HEK293T (cell line): ENCODE results near the gene FAM107B.
"Not testable (repeated sequence)": the region's sequence is repeated elsewhere in the genome, so short reads cannot be mapped to it uniquely, and the experiment has no call there.

Experiments used
- CTCF ChIA-PET: fragments of 350-600 bp; formaldehyde crosslinking; extraction: SDS; loops from one replicate; lab custom pipeline; 2021; ENCODE audit warnings: antibody characterized with exemption, inconsistent platforms; lab: Yijun Ruan, JAX
- POLR2A ChIA-PET: fragments of 350-600 bp; formaldehyde crosslinking; extraction: SDS; loops from one replicate; lab custom pipeline; 2020; ENCODE audit warnings: antibody characterized with exemption, inconsistent platforms; lab: Yijun Ruan, JAX
- DNase-seq: peaks from one replicate; pipeline ENCODE4 v3.0.0; 2012; ENCODE audit warnings: mixed read lengths; ENCODE audit errors: extremely low spot score
- ARNT ChIP-seq: fragments of 450-650 bp; IDR thresholded peaks from 2 replicates; pipeline ENCODE4 v1.6.1; 2017; ENCODE audit warnings: mild to moderate bottlenecking
- BHLHE40 ChIP-seq: fragments of 450-650 bp; IDR thresholded peaks from 2 replicates; pipeline ENCODE4 v1.6.1; 2016; ENCODE audit warnings: mild to moderate bottlenecking, moderate library complexity, borderline replicate concordance
- CTBP1 ChIP-seq: fragments of 450-650 bp; IDR thresholded peaks from 2 replicates; pipeline ENCODE4 v1.6.1; 2016; ENCODE audit warnings: borderline replicate concordance
- ELF4 ChIP-seq: fragments of 450-650 bp; IDR thresholded peaks from 2 replicates; pipeline ENCODE4 v1.6.1; 2017; ENCODE audit warnings: antibody characterized with exemption
- FOXA1 ChIP-seq: fragments of 450-650 bp; IDR thresholded peaks from 2 replicates; pipeline ENCODE4 v1.6.1; 2016; ENCODE audit warnings: mild to moderate bottlenecking
- FOXK2 ChIP-seq: fragments of 450-650 bp; IDR thresholded peaks from 2 replicates; pipeline ENCODE4 v1.6.1; 2016; ENCODE audit warnings: mild to moderate bottlenecking
- FOXM1 ChIP-seq: fragments of 450-650 bp; IDR thresholded peaks from 2 replicates; pipeline ENCODE4 v1.6.1; 2017; ENCODE audit warnings: mild to moderate bottlenecking, borderline replicate concordance
- HDGF ChIP-seq: fragments of 450-650 bp; IDR thresholded peaks from 2 replicates; pipeline ENCODE4 v1.6.1; 2017; ENCODE audit warnings: antibody characterized with exemption, borderline replicate concordance
- L3MBTL2 ChIP-seq: fragments of 450-650 bp; conservative IDR thresholded peaks from 2 replicates; pipeline ENCODE4 v1.6.1; 2016; ENCODE audit warnings: mild to moderate bottlenecking
- LEF1 ChIP-seq: fragments of 450-650 bp; IDR thresholded peaks from 2 replicates; pipeline ENCODE4 v1.6.1; 2017; ENCODE audit warnings: mild to moderate bottlenecking, borderline replicate concordance
- NFRKB ChIP-seq: fragments of 450-650 bp; IDR thresholded peaks from 2 replicates; pipeline ENCODE4 v1.6.1; 2016; ENCODE audit warnings: mild to moderate bottlenecking, moderate library complexity
- SP1 ChIP-seq: fragments of 450-650 bp; IDR thresholded peaks from 2 replicates; pipeline ENCODE4 v1.6.1; 2017
- SUZ12 ChIP-seq: fragments of 450-650 bp; IDR thresholded peaks from 2 replicates; pipeline ENCODE4 v1.6.1; 2016; ENCODE audit warnings: mild to moderate bottlenecking
- TARDBP ChIP-seq: fragments of 450-650 bp; IDR thresholded peaks from 2 replicates; pipeline ENCODE4 v1.6.1; 2016
- ZNF384 ChIP-seq: fragments of 450-650 bp; IDR thresholded peaks from 2 replicates; pipeline ENCODE4 v1.6.1; 2016
- TF ChIP-seq, protein P1 (sequence below): fragments of 450-650 bp; IDR thresholded peaks from 2 replicates; pipeline ENCODE4 v1.6.1; 2016

Gene FAM107B

DNA sequence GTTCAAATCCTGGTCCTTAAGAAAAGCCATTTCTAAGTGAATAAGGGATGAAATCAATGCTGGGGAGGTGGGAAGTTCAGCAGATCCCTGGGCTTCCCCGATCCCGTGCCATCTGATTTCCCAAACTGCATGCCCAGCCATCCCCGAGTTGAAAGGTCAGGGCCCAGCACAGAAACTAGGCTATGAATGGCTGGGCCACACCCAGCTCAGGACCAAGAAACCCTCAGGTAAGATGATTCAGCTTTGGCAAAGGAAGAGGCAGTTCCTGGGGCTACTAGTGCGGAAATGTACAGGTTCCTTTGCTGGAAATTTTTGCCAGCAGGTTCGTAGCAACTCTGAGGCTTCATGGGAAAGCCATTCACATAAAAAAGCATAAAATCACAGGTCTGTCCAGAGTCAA is 182.7 kb downstream of the FAM107B start:
- TF ChIP-seq ARNT (no peak), TARDBP (no peak), BHLHE40 (no peak), HDGF (no peak), SUZ12 (no peak), ELF4 (no peak), LEF1 (no peak), FOXM1 (no peak)
- TF ChIP-seq, protein P1, sequence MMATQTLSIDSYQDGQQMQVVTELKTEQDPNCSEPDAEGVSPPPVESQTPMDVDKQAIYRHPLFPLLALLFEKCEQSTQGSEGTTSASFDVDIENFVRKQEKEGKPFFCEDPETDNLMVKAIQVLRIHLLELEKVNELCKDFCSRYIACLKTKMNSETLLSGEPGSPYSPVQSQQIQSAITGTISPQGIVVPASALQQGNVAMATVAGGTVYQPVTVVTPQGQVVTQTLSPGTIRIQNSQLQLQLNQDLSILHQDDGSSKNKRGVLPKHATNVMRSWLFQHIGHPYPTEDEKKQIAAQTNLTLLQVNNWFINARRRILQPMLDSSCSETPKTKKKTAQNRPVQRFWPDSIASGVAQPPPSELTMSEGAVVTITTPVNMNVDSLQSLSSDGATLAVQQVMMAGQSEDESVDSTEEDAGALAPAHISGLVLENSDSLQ, result no peak

DNA sequence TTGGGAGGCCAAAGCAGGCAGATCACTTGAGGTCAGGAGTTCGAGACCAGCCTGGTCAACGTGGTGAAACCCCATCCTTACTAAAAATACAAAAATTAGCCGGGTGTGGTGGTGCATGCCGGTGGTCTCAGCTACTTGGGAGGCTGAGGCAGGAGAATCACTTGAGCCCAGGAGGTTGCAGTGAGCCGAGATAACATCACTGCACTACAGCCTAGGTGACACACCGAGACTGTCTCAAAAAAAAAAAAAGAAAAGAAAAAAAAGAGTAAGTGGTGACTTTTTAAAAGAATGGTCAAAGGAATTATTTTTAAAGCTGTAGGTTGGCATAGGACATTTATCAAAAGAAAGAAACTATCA is 185.8 kb downstream of the FAM107B start:
- DNase-seq, POLR2A ChIA-PET: not testable (repeated sequence)
- CTCF ChIA-PET, result interaction anchor here (0.6 kb wide), 1 partner anchor 36 kb away, joined by 3 read pairs; no protein-coding TSS in a partner anchor

More for the DNA sequence above, 182.7 kb downstream of the FAM107B start:
- ChIA-PET POLR2A (no interaction called here), CTCF (no interaction called here)
- no peak for DNase-seq

DNA sequence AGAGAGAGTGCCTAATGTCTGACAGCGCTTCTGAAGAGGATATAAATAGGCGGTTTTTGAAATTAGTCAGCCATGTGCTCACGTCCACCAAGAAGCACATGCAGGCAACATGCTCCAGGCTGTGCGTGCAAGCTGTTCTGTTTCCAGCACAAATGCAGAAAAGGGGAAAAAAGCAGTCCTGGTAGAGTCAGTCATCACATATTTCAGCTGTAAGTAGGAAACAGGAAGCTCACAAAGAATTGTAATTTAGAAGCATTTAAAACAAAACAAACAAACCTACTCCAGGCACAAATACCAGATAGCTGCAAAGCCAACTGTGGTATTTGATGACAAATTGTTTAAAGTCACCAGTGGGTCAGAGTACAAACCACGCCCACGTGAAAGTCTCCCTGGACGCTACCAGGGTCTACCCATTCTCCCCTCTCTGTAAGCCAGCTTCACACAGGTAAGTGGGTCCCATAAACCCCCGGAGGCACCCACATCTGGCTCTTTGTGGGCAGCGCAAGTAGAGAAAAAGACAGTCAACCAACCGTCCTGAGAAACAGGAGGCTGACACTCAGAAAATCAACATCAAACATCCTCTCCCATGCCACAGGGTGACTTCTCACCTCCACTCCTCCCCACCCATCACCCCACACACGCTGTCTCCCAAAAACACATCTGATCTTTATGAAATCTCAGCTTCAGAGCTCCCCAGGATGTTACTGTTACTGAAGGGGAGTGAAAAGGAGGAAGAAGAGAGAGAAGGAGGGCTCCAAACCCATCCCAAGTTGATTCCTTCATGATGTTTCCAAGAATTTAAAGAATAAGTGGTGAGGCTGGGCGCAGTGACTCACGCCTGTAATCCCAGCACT is 186.4 kb downstream of the FAM107B start:
- DNase-seq, result no peak
- ChIA-PET POLR2A (interaction anchor here (1.5 kb wide), 1 partner anchor 14 kb away, joined by 3 read pairs; no protein-coding TSS in a partner anchor), CTCF (no interaction called here)
- TF ChIP-seq LEF1, result no peak
- TF ChIP-seq ARNT, result no peak
- TF ChIP-seq FOXA1, result no peak
- no peak for TF ChIP-seq L3MBTL2
- TF ChIP-seq TARDBP, result no peak
- TF ChIP-seq CTBP1, result no peak
- TF ChIP-seq SUZ12, result no peak
- no peak for TF ChIP-seq BHLHE40
- TF ChIP-seq SP1, result no peak
- no peak for TF ChIP-seq HDGF
- TF ChIP-seq, protein P1, result no peak

DNA sequence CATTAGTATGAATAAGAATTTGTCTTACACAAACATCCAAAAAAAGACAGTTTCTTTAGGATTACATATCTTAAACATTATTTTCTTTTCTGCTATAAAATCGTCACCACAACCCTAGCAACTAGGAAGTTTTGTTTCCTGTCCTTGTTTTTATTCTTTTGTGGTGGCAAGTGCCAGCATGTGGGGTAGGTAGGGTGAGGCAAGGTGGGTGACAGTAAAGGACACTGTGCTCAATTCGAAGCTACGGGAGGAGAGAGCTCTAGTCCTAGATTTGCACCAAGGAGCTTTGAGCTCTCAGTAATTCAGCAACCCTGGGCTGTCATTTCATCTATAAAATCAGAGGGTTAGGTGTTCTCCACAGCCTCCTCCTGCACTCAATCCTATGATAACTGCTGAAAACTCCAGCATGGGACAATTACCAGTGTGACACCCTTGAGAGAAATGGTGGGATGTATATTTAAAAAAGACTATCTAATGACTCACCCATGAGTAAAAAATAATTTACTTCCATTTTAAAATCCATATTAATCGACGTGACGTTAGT is 187.1 kb downstream of the FAM107B start:
- POLR2A ChIA-PET, result interaction anchor here (1.5 kb wide), 1 partner anchor 14 kb away, joined by 3 read pairs; no protein-coding TSS in a partner anchor
- CTCF ChIA-PET, result no interaction called here

GRCh38 chr10:14586901-14587300 is 187.8 kb downstream of the FAM107B start:
- CTCF ChIA-PET, result no interaction called here
- no peak for TF ChIP-seq ARNT
- TF ChIP-seq L3MBTL2, result no peak
- TF ChIP-seq, protein P1, result no peak
- no peak for TF ChIP-seq ZNF384
- TF ChIP-seq SP1, result no peak
- no peak for TF ChIP-seq FOXM1
- no peak for TF ChIP-seq FOXK2
- no peak for TF ChIP-seq BHLHE40
- TF ChIP-seq TARDBP, result no peak
- no peak for TF ChIP-seq ELF4
- TF ChIP-seq NFRKB, result no peak
- no peak for TF ChIP-seq HDGF
- TF ChIP-seq CTBP1, result no peak

More for the DNA sequence above, 187.1 kb downstream of the FAM107B start:
- TF ChIP-seq FOXA1 (no peak), SUZ12 (no peak), HDGF (no peak), CTBP1 (no peak), NFRKB (no peak), ZNF384 (no peak), SP1 (no peak)
- TF ChIP-seq, protein P1, result no peak
- DNase-seq, result no peak

More at GRCh38 chr10:14586901-14587300, 187.8 kb downstream of the FAM107B start:
- no peak for DNase-seq
- POLR2A ChIA-PET, result no interaction called here
